SK-N-SH (cell line): Measurements from ENCODE around the gene HSPA1L. TPM values are rescaled to one million over a fixed set of nuclear protein-coding genes. Genes with fewer than 3 reads are reported as not detected.

ENCODE experiments used
- CTCF ChIA-PET: fragments of 300-600, 350-600 bp; formaldehyde crosslinking; extraction: SDS; loops from one replicate; lab custom pipeline; 2021; lab: Yijun Ruan, JAX
- POLR2A ChIA-PET: fragments of 350-600 bp; sonication (Branson Sonifier 250); formaldehyde crosslinking; extraction: SDS; loops from one replicate; lab custom pipeline; 2020; ENCODE audit warnings: antibody characterized with exemption, inconsistent platforms; lab: Yijun Ruan, JAX
- DNase-seq: peaks from one replicate; pipeline ENCODE4 v3.0.0; 2012
- H2AFZ ChIP-seq: fragments of 200-600 bp; sonication (generic); 2 replicates; pipeline ENCODE4 v1.8.1; 2016; ENCODE audit warnings: antibody characterized with exemption, mild to moderate bottlenecking, low read depth
- H3F3A ChIP-seq: fragments of 200-600 bp; sonication (generic); replicated peaks from 2 replicates; pipeline ENCODE3; 2016; ENCODE audit warnings: antibody characterized with exemption, mild to moderate bottlenecking; ENCODE audit not compliant: insufficient read depth
- H3K27ac ChIP-seq, 2 experiments: fragments of 200-500 bp in 1 of 2; fragments of 200-600 bp in 1 of 2; sonication (Bioruptor generic) in 1 of 2; sonication (generic), shearing (Covaris generic) in 1 of 2; 2 replicates each; pipeline versions ENCODE4 v1.5.1 to v1.6.1; 2014 to 2016; ENCODE audit warnings: low read depth in 2 of 2, inconsistent platforms in 1 of 2, low read length in 1 of 2, mild to moderate bottlenecking in 1 of 2, mixed read lengths in 1 of 2
- H3K27me3 ChIP-seq: fragments of 200-600 bp; sonication (generic), shearing (Covaris generic); 2 replicates; pipeline ENCODE4 v1.6.1; 2016; ENCODE audit warnings: mixed run types; ENCODE audit not compliant: insufficient read depth
- H3K36me3 ChIP-seq, 2 experiments: fragments of 200-500 bp in 1 of 2; fragments of 200-600 bp in 1 of 2; sonication (Bioruptor generic) in 1 of 2; sonication (generic) in 1 of 2; replicated peaks in 1 of 2; 2 replicates each; pipeline versions ENCODE3 to v1.5.1; 2014 to 2016; ENCODE audit warnings: low read length in 1 of 2, mild to moderate bottlenecking in 1 of 2; ENCODE audit not compliant: insufficient read depth in 2 of 2, control insufficient read depth in 1 of 2
- H3K4me1 ChIP-seq, 2 experiments: fragments of 200-500 bp in 1 of 2; fragments of 200-600 bp in 1 of 2; sonication (Bioruptor generic) in 1 of 2; sonication (generic), shearing (Covaris generic) in 1 of 2; 2 replicates each; pipeline versions ENCODE4 v1.5.1 to v1.6.1; 2014 to 2016; ENCODE audit warnings: low read depth in 1 of 2, low read length in 1 of 2, mixed run types in 1 of 2; ENCODE audit not compliant: insufficient read depth in 2 of 2, control insufficient read depth in 1 of 2
- H3K4me2 ChIP-seq: fragments of 200-600 bp; sonication (generic), shearing (Covaris generic); 2 replicates; pipeline ENCODE4 v1.6.1; 2017; ENCODE audit warnings: mixed run types
- H3K4me3 ChIP-seq, 2 experiments: fragments of 200-500 bp in 1 of 2; fragments of 200-600 bp in 1 of 2; sonication (Bioruptor generic) in 1 of 2; sonication (generic), shearing (Covaris generic) in 1 of 2; 2 replicates each; pipeline versions ENCODE4 v1.5.1 to v1.8.1; 2014 to 2016; ENCODE audit warnings: low read depth in 2 of 2, inconsistent platforms in 1 of 2, low read length in 1 of 2, mild to moderate bottlenecking in 1 of 2, mixed read lengths in 1 of 2, moderate library complexity in 1 of 2
- H3K79me2 ChIP-seq: fragments of 200-600 bp; sonication (generic); 2 replicates; pipeline ENCODE4 v1.8.1; 2017; ENCODE audit warnings: mild to moderate bottlenecking; ENCODE audit not compliant: insufficient read depth
- H3K9ac ChIP-seq: fragments of 200-600 bp; sonication (generic); 2 replicates; pipeline ENCODE4 v1.6.1; 2017; ENCODE audit warnings: mixed run types
- H3K9me2 ChIP-seq: fragments of 200-600 bp; sonication (generic); 2 replicates; pipeline ENCODE4 v1.6.1; 2017; ENCODE audit warnings: mixed run types
- H3K9me3 ChIP-seq: fragments of 200-600 bp; sonication (generic); 2 replicates; pipeline ENCODE4 v1.6.1; 2017; ENCODE audit warnings: mixed run types, mild to moderate bottlenecking, moderate library complexity
- H4K20me1 ChIP-seq: fragments of 200-600 bp; sonication (generic); 2 replicates; pipeline ENCODE4 v1.6.1; 2017; ENCODE audit warnings: mild to moderate bottlenecking, mixed run types; ENCODE audit not compliant: insufficient read depth
- ELF1 ChIP-seq: IDR thresholded peaks from 2 replicates; pipeline ENCODE4 v1.4.0; 2012
- EP300 ChIP-seq, 2 experiments: IDR thresholded peaks; 2 replicates each; pipeline versions ENCODE4 v1.4.0 to v1.6.1; 2012; ENCODE audit warnings: borderline replicate concordance in 1 of 2, low read depth in 1 of 2, low read length in 1 of 2
- FOXJ3 ChIP-seq: sonication (generic); formaldehyde crosslinking; IDR thresholded peaks from 2 replicates; pipeline ENCODE4 v1.5.1; 2020; ENCODE audit warnings: mild to moderate bottlenecking, missing genetic modification reagents
- JUND ChIP-seq: IDR thresholded peaks from 2 replicates; pipeline ENCODE4 v1.4.0; 2012
- MEF2A ChIP-seq: IDR thresholded peaks from 2 replicates; pipeline ENCODE4 v1.4.0; 2012; ENCODE audit warnings: low read depth, borderline replicate concordance
- RAD21 ChIP-seq: IDR thresholded peaks from 2 replicates; pipeline ENCODE4 v1.6.1; 2012; ENCODE audit warnings: mild to moderate bottlenecking, low read length
- WGBS: methylation state at CpG from one replicate; pipeline ENCODE4 v1.1.6; 2017; ENCODE audit warnings: low lambda C conversion rate; 5-methylcytosine and 5-hydroxymethylcytosine counted together
- polyA plus RNA-seq, 3 experiments: library from polyadenylated mRNA; depleted of rRNA; stranded (reverse); fragments of >200 nt; gene quantifications; 2 replicates each; pipeline ENCODE4 v1.2.3, GENCODE V29; 2012
- TF ChIP-seq, protein P1 (sequence below): fragments of 150-350 bp; IDR thresholded peaks from 2 replicates; pipeline ENCODE4 v1.6.1; 2016; ENCODE audit warnings: mild to moderate bottlenecking, low read depth, low read length
- TF ChIP-seq, protein P2 (sequence below): IDR thresholded peaks from 2 replicates; pipeline ENCODE4 v1.4.0; 2012; ENCODE audit warnings: low read depth
- TF ChIP-seq, protein P3 (sequence below): IDR thresholded peaks from 2 replicates; pipeline ENCODE4 v1.4.0; 2012; ENCODE audit warnings: low read depth, borderline replicate concordance
- TF ChIP-seq, protein P4 (sequence below): IDR thresholded peaks from 2 replicates; pipeline ENCODE4 v1.6.1; 2012; ENCODE audit warnings: mild to moderate bottlenecking, low read depth, low read length, moderate library complexity
- TF ChIP-seq, protein P5 (sequence below): IDR thresholded peaks from 2 replicates; pipeline ENCODE4 v1.4.0; 2012; ENCODE audit warnings: low read depth, borderline replicate concordance
- TF ChIP-seq, protein P6 (sequence below): fragments of 150-350 bp; IDR thresholded peaks from 2 replicates; pipeline ENCODE4 v1.6.1; 2017; ENCODE audit warnings: antibody characterized with exemption, low read length, low read depth, borderline replicate concordance

Gene HSPA1L
- polyA plus RNA-seq, 1 of the 3 experiments (the other 2 are of a cell fraction) = 0.69 TPM

DNA sequence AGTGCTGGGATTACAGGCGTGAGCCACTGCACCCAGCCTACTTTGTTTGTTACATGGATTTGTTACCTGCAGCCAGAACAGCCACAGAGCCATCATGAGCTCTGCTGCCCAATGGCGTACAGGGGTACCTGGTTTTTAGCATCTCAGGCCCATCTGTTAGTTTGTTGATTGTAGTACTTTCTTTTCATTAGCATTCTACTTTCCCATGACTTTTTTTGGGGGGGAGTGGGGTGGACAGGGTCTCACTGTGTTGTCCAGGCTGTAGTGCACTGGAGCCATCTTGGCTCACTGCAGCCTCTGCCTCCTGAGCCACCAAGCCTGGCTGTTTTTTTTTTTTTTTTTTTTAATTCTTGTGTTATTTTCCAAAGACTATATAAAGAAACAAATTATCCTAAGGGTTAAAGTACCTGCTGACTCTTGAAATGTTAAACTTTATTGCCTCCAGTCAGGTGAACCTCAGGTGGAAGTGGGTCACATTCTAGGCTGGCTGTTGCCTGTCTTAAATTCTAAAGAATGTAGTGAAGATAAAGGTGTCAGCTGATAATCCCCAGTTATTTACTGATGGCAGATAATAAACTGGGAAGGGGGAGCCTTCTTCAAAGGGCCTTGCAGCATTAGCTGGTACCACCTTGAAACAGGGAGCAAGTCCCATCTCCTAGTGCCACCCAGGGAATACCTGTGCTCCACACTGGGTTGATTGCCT is 32.3 kb upstream of the HSPA1L start:
- DNase-seq = no peak
- Histone ChIP-seq H3F3A (peaks cover 16% of the 10 kb centered on the region), H3K9me2 (no peaks in the 10 kb centered on the region), H3K4me2 (no peak overlapping the region), H4K20me1 (no peaks in the 10 kb centered on the region), H3K79me2 (no peaks in the 10 kb centered on the region), H3K36me3 (no peaks in the 10 kb centered on the region), H3K27me3 (no peaks in the 10 kb centered on the region), H2AFZ (no peak overlapping the region), H3K4me3 (no peak overlapping the region), H3K9me3 (no peaks in the 10 kb centered on the region), H3K9ac (no peak overlapping the region), H3K4me1 (no peaks in the 10 kb centered on the region), H3K27ac (no peak overlapping the region)
- POLR2A ChIA-PET = no interaction called here
- TF ChIP-seq EP300 (IDR thresholded peaks at IDR 0.05; ENCODE audit: borderline replicate concordance in 1 of 2, low read depth in 1 of 2, low read length in 1 of 2) (no peak), JUND (no peak), ELF1 (no peak), RAD21 (no peak), MEF2A (no peak), FOXJ3 (CRISPR knock-in tag) (no peak)
- TF ChIP-seq, protein P1, sequence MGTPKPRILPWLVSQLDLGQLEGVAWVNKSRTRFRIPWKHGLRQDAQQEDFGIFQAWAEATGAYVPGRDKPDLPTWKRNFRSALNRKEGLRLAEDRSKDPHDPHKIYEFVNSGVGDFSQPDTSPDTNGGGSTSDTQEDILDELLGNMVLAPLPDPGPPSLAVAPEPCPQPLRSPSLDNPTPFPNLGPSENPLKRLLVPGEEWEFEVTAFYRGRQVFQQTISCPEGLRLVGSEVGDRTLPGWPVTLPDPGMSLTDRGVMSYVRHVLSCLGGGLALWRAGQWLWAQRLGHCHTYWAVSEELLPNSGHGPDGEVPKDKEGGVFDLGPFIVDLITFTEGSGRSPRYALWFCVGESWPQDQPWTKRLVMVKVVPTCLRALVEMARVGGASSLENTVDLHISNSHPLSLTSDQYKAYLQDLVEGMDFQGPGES = no peak
- TF ChIP-seq, protein P2, sequence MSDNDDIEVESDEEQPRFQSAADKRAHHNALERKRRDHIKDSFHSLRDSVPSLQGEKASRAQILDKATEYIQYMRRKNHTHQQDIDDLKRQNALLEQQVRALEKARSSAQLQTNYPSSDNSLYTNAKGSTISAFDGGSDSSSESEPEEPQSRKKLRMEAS = no peak
- TF ChIP-seq, protein P3, sequence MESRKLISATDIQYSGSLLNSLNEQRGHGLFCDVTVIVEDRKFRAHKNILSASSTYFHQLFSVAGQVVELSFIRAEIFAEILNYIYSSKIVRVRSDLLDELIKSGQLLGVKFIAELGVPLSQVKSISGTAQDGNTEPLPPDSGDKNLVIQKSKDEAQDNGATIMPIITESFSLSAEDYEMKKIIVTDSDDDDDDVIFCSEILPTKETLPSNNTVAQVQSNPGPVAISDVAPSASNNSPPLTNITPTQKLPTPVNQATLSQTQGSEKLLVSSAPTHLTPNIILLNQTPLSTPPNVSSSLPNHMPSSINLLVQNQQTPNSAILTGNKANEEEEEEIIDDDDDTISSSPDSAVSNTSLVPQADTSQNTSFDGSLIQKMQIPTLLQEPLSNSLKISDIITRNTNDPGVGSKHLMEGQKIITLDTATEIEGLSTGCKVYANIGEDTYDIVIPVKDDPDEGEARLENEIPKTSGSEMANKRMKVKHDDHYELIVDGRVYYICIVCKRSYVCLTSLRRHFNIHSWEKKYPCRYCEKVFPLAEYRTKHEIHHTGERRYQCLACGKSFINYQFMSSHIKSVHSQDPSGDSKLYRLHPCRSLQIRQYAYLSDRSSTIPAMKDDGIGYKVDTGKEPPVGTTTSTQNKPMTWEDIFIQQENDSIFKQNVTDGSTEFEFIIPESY = no peak
- TF ChIP-seq, protein P4, sequence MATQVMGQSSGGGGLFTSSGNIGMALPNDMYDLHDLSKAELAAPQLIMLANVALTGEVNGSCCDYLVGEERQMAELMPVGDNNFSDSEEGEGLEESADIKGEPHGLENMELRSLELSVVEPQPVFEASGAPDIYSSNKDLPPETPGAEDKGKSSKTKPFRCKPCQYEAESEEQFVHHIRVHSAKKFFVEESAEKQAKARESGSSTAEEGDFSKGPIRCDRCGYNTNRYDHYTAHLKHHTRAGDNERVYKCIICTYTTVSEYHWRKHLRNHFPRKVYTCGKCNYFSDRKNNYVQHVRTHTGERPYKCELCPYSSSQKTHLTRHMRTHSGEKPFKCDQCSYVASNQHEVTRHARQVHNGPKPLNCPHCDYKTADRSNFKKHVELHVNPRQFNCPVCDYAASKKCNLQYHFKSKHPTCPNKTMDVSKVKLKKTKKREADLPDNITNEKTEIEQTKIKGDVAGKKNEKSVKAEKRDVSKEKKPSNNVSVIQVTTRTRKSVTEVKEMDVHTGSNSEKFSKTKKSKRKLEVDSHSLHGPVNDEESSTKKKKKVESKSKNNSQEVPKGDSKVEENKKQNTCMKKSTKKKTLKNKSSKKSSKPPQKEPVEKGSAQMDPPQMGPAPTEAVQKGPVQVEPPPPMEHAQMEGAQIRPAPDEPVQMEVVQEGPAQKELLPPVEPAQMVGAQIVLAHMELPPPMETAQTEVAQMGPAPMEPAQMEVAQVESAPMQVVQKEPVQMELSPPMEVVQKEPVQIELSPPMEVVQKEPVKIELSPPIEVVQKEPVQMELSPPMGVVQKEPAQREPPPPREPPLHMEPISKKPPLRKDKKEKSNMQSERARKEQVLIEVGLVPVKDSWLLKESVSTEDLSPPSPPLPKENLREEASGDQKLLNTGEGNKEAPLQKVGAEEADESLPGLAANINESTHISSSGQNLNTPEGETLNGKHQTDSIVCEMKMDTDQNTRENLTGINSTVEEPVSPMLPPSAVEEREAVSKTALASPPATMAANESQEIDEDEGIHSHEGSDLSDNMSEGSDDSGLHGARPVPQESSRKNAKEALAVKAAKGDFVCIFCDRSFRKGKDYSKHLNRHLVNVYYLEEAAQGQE = no peak
- TF ChIP-seq, protein P5, sequence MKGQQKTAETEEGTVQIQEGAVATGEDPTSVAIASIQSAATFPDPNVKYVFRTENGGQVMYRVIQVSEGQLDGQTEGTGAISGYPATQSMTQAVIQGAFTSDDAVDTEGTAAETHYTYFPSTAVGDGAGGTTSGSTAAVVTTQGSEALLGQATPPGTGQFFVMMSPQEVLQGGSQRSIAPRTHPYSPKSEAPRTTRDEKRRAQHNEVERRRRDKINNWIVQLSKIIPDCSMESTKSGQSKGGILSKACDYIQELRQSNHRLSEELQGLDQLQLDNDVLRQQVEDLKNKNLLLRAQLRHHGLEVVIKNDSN = no peak
- TF ChIP-seq, protein P6, sequence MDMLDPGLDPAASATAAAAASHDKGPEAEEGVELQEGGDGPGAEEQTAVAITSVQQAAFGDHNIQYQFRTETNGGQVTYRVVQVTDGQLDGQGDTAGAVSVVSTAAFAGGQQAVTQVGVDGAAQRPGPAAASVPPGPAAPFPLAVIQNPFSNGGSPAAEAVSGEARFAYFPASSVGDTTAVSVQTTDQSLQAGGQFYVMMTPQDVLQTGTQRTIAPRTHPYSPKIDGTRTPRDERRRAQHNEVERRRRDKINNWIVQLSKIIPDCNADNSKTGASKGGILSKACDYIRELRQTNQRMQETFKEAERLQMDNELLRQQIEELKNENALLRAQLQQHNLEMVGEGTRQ = no peak
- WGBS = 91% methylated on average over 2 of the region's 2 CpGs
- CTCF ChIA-PET = no interaction called here
